Esophagus muscularis mucosa (tissue), 4 donors: ENCODE results near the gene LRRIQ1. TPM values are rescaled to one million over a fixed set of nuclear protein-coding genes. Genes with fewer than 3 reads are reported as not detected.

Experiments
- DNase-seq: peaks from one replicate; pipeline ENCODE4 v3.0.0-alpha.2; 2017; ENCODE audit errors: extremely low spot score
- H3K27ac ChIP-seq, 4 donors: fragments of 200-600 bp; sonication (generic); replicated peaks in 1 of 4; 1 replicate in 3 of 4; 2 replicates in 1 of 4; pipeline ENCODE4 v1.5.1; 2016 to 2019; ENCODE audit warnings: mild to moderate bottlenecking in 1 of 4
- H3K27me3 ChIP-seq, 4 donors: fragments of 200-600 bp; sonication (generic); one replicate each; pipeline versions ENCODE4 v1.5.1 to v1.6.0; 2016 to 2019
- H3K36me3 ChIP-seq, 4 donors: fragments of 200-600 bp; sonication (generic); one replicate each; pipeline ENCODE4 v1.5.1; 2016 to 2019
- H3K4me1 ChIP-seq, 4 donors: fragments of 200-600 bp; sonication (generic); one replicate each; pipeline ENCODE4 v1.5.1; 2016 to 2019
- H3K4me3 ChIP-seq, 4 donors: fragments of 200-600 bp; sonication (generic); 1 replicate in 2 of 4; 2 replicates in 2 of 4; pipeline ENCODE4 v1.5.1; 2016 to 2019; ENCODE audit warnings: mild to moderate bottlenecking in 4 of 4, moderate library complexity in 1 of 4
- H3K9me3 ChIP-seq, 4 donors: fragments of 200-600 bp; sonication (generic); 1 replicate in 3 of 4; 2 replicates in 1 of 4; pipeline ENCODE4 v1.5.1; 2016 to 2019
- EP300 ChIP-seq: sonication (generic); formaldehyde crosslinking; IDR thresholded peaks from one replicate; pipeline ENCODE4 v1.6.1; 2017; ENCODE audit warnings: antibody characterized with exemption
- POLR2A ChIP-seq: fragments of 450-650 bp; IDR thresholded peaks from one replicate; pipeline ENCODE4 v1.6.1; 2017; ENCODE audit warnings: antibody characterized with exemption, moderate library complexity, mild to moderate bottlenecking, low read depth
- POLR2AphosphoS5 ChIP-seq, 2 donors: sonication (generic); formaldehyde crosslinking; IDR thresholded peaks; one replicate each; pipeline ENCODE4 v1.6.1; 2017; ENCODE audit warnings: antibody characterized with exemption in 2 of 2
- WGBS: methylation state at CpG from one replicate; pipeline ENCODE4 v1.1.5; 2018; 5-methylcytosine and 5-hydroxymethylcytosine counted together
- intact Hi-C: fragments of 100-400 bp; cut with DNase I; formaldehyde crosslinking; loops from one replicate; pipeline ENCODE4 v1.15.1; 2023
- total RNA-seq, 4 donors: library from RNA; depleted of rRNA; stranded (reverse); fragments of >200 nt; gene quantifications; one replicate each; pipeline versions ENCODE4 v1.1.0 to v1.2.1, GENCODE V29; 2016
- TF ChIP-seq, protein P1 (sequence below), 3 experiments: fragments of 200-600 bp in 2 of 3; fragments of 450-650 bp in 1 of 3; sonication (generic) in 2 of 3; IDR thresholded peaks; one replicate each; pipeline ENCODE4 v1.5.1; 2017 to 2019; ENCODE audit warnings: antibody characterized with exemption in 3 of 3, mild to moderate bottlenecking in 2 of 3, moderate library complexity in 1 of 3

LRRIQ1 gene
- total RNA-seq, 4 donors from 2014 or later, result 0.13 to 0.42 (median 0.23) TPM

GRCh38 chr12:85260447-85260846, 224.3 kb downstream of the LRRIQ1 start:
- intact Hi-C loops, result no loop called here
- H3K4me3 ChIP-seq, result no peak overlapping the region
- no peak overlapping the region for H3K27ac ChIP-seq
- WGBS, result 83% methylated on average over 2 of the region's 2 CpGs
- DNase-seq, result no peak
- no peaks in the 10 kb centered on the region for H3K36me3 ChIP-seq
- no peaks in the 10 kb centered on the region for H3K4me1 ChIP-seq
- H3K27me3 ChIP-seq, result no peaks in the 10 kb centered on the region
- no peak for TF ChIP-seq POLR2A
- no peak for TF ChIP-seq POLR2AphosphoS5 (IDR thresholded peaks at IDR 0.05)
- TF ChIP-seq EP300, result no peak
- no peaks in the 10 kb centered on the region for H3K9me3 ChIP-seq

GRCh38 chr12:85260896-85261295, 224.7 kb downstream of the LRRIQ1 start:
- intact Hi-C loops, result no loop called here
- no peaks in the 10 kb centered on the region for H3K9me3 ChIP-seq
- H3K4me3 ChIP-seq, result no peak overlapping the region
- 49% methylated on average over 3 of the region's 3 CpGs for WGBS
- no peaks in the 10 kb centered on the region for H3K4me1 ChIP-seq
- H3K27ac ChIP-seq, result no peak overlapping the region
- H3K27me3 ChIP-seq, result no peaks in the 10 kb centered on the region
- TF ChIP-seq EP300 (no peak), POLR2AphosphoS5 (IDR thresholded peaks at IDR 0.05) (no peak), POLR2A (no peak)
- TF ChIP-seq, protein P1, sequence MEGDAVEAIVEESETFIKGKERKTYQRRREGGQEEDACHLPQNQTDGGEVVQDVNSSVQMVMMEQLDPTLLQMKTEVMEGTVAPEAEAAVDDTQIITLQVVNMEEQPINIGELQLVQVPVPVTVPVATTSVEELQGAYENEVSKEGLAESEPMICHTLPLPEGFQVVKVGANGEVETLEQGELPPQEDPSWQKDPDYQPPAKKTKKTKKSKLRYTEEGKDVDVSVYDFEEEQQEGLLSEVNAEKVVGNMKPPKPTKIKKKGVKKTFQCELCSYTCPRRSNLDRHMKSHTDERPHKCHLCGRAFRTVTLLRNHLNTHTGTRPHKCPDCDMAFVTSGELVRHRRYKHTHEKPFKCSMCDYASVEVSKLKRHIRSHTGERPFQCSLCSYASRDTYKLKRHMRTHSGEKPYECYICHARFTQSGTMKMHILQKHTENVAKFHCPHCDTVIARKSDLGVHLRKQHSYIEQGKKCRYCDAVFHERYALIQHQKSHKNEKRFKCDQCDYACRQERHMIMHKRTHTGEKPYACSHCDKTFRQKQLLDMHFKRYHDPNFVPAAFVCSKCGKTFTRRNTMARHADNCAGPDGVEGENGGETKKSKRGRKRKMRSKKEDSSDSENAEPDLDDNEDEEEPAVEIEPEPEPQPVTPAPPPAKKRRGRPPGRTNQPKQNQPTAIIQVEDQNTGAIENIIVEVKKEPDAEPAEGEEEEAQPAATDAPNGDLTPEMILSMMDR (IDR thresholded peaks at IDR 0.05), result no peak
- no peaks in the 10 kb centered on the region for H3K36me3 ChIP-seq
- no peak for DNase-seq

GRCh38 chr12:85266356-85266755, 230.2 kb downstream of the LRRIQ1 start:
- Histone ChIP-seq H3K27ac (no peak overlapping the region), H3K27me3 (peaks cover 0 to under 1% (median 0%) of the 10 kb centered on the region in 4 donors), H3K36me3 (no peaks in the 10 kb centered on the region), H3K4me1 (no peaks in the 10 kb centered on the region), H3K4me3 (no peak overlapping the region), H3K9me3 (no peaks in the 10 kb centered on the region)
- 75% methylated on average over 4 of the region's 4 CpGs for whole genome bisulfite sequencing
- intact Hi-C loops, result no loop called here
- no peak for DNase-seq
- no peak for TF ChIP-seq EP300
- TF ChIP-seq POLR2A, result no peak

DNA sequence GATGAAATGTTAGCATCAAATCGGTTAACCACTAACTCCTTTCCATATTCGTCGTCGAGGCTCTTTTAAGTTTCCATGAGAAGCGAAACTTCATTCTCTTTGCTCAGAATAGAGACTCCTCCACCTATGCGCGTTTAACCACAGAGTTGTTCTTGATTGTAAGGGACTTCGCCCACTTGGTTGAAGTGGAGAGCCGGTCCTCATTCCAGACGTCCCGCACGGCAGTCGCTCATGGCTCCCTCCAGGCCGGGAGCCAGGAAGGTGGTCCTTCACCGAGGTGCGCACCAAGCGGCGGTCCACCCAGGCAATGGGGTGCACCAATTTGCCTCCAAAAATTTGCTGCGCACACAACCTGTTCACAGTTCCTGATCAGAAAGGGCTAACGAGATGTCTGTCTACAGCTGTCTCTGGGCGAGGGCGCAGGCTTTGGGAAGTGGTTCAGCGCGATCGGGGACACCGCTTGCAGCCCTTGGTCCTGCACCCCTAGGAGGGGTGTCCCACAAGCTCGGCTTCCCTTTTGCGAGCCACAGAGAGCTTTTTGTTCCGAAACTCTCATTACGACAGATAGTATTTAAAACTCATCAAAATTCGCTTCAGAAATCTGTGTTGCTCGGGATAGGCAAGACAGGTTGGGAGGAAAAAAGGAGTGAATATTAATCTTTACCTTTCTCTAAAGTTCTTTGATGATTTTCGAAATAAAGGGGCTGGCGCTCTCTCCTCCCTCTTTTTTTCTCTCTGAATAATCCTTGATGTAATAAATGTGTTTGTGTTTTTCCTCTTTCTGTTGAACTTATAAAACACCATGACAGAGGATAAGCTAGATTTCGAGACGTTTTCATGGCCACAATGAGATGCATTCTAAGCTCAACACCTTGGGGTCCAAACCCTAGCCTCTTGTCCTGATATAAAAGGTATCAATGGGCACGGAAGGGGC, 237.5 kb downstream of the LRRIQ1 start:
- H3K27me3 ChIP-seq, result peaks cover 0 to 70% (median 39%) of the 10 kb centered on the region in 4 donors
- TF ChIP-seq, protein P1 (IDR thresholded peaks at IDR 0.05), result no peak
- TF ChIP-seq POLR2A, result no peak
- no peak for TF ChIP-seq EP300
- no peak for TF ChIP-seq POLR2AphosphoS5 (IDR thresholded peaks at IDR 0.05)
- DNase-seq, result no peak

DNA sequence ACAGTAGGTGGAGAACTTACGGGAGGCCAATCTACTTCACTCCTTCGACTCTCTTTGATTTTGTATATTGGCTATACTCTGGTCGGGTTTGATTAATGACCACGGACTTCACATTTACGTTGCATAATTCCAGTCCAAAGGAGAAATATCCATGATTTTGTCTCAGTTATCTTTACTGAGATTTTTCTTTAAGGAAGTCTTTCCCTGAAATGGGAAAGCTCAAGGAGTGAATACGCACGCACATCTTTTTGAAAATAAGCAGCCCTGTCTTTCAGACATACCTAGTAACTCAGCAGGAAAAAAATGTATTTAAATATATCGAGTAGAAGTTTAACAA, 238.1 kb downstream of the LRRIQ1 start:
- Histone ChIP-seq H3K4me3 (no peak overlapping the region), H3K4me1 (peaks cover 0 to 10% (median 4%) of the 10 kb centered on the region in 4 donors)
- no peak for TF ChIP-seq POLR2AphosphoS5 (IDR thresholded peaks at IDR 0.05)
- no peak for TF ChIP-seq EP300
- TF ChIP-seq POLR2A, result no peak
- TF ChIP-seq, protein P1 (IDR thresholded peaks at IDR 0.05), result no peak

More for the DNA sequence above, 237.5 kb downstream of the LRRIQ1 start:
- peaks cover 0 to 9% (median 7%) of the 10 kb centered on the region in 4 donors for H3K9me3 ChIP-seq
- no peak overlapping the region for H3K27ac ChIP-seq
- no peaks in the 10 kb centered on the region for H3K36me3 ChIP-seq
- H3K4me3 ChIP-seq, result no peak overlapping the region
- WGBS, result 13% methylated on average over 35 of the region's 37 CpGs
- intact Hi-C loops, result no loop called here
- peaks cover 0 to 7% (median 3%) of the 10 kb centered on the region in 4 donors for H3K4me1 ChIP-seq

More for the DNA sequence above, 238.1 kb downstream of the LRRIQ1 start:
- intact Hi-C loops, result no loop called here
- peaks cover 0 to 16% (median 7%) of the 10 kb centered on the region in 4 donors for H3K9me3 ChIP-seq
- no peaks in the 10 kb centered on the region for H3K36me3 ChIP-seq
- DNase-seq, result no peak
- peaks cover 0 to 77% (median 44%) of the 10 kb centered on the region in 4 donors for H3K27me3 ChIP-seq
- WGBS, result 13% methylated on average over 8 of the region's 8 CpGs
- no peak overlapping the region for H3K27ac ChIP-seq
